ENCODE measurements around the gene PDZRN3. TPM values are rescaled to one million over a fixed set of nuclear protein-coding genes. Genes with fewer than 3 reads are reported as not detected.

The PDZRN3 gene
- total RNA-seq, 8 experiments from 2014 or later = 13.0 to 99.9 (median 18.9) TPM

GRCh38 chr3:73389928-73390327, 234.8 kb downstream of the PDZRN3 start:
- in situ Hi-C loops (cut with MboI; ENCODE audit: low pct_unique_long_range_greater_than_20kb in 2 of 9, low sequenced_read_pairs in 9 of 9, unreplicated experiment in 9 of 9) = loop anchor here in 1 of 9 experiments (10.0 kb wide), 1 partner anchor 285 kb away; no protein-coding TSS in a partner anchor
- peaks cover 2 to 7% of the 10 kb centered on the region in 2 donors for H3K4me1 ChIP-seq (replicated peaks in 1 of 2)
- no peak for ATAC-seq (replicated peaks in 6 of 8)
- H3K27ac ChIP-seq = no peak overlapping the region
- 80 to 100% (median 100%) methylated on average over 1 of the region's 1 CpG; no CpG with 5 or more reads in 5 of the 10 experiments for WGBS, 10 experiments
- no peak overlapping the region for H3K4me3 ChIP-seq

GRCh38 chr3:73389117-73389813, 235.5 kb downstream of the PDZRN3 start:
- Histone ChIP-seq H3K4me1 (replicated peaks in 1 of 2) (peaks cover 2 to 7% of the 10 kb centered on the region in 2 donors), H3K4me3 (no peak overlapping the region), H3K27ac (no peak overlapping the region)
- in situ Hi-C loops (cut with MboI; ENCODE audit: low pct_unique_long_range_greater_than_20kb in 2 of 9, low sequenced_read_pairs in 9 of 9, unreplicated experiment in 9 of 9) = loop anchor here in 1 of 9 experiments (10.0 kb wide), 1 partner anchor 284 kb away; no protein-coding TSS in a partner anchor
- 40 to 97% (median 88%) methylated on average over 3 to 10 of the region's 10 CpGs; no CpG with 5 or more reads in 1 of the 10 experiments for WGBS, 10 experiments
- peak in 2 of 8 experiments; percentile 50 to 53 for ATAC-seq (replicated peaks in 6 of 8)

GRCh38 chr3:73385568-73385967, 239.2 kb downstream of the PDZRN3 start:
- Histone ChIP-seq H3K27ac (no peak overlapping the region), H3K4me1 (replicated peaks in 1 of 2) (no peaks in the 10 kb centered on the region), H3K4me3 (no peak overlapping the region)
- in situ Hi-C loops (cut with MboI; ENCODE audit: low pct_unique_long_range_greater_than_20kb in 2 of 9, low sequenced_read_pairs in 9 of 9, unreplicated experiment in 9 of 9) = loop anchor here in 1 of 9 experiments (10.0 kb wide), 1 partner anchor 281 kb away; no protein-coding TSS in a partner anchor
- no peak for ATAC-seq (replicated peaks in 6 of 8)
- 29 to 100% (median 98%) methylated on average over 1 to 3 of the region's 4 CpGs; no CpG with 5 or more reads in 4 of the 10 experiments for WGBS, 10 experiments

- in situ Hi-C loops (cut with MboI; ENCODE audit: low pct_unique_long_range_greater_than_20kb in 2 of 9, low sequenced_read_pairs in 9 of 9, unreplicated experiment in 9 of 9) = loop anchor here in 1 of 9 experiments (10.0 kb wide), 1 partner anchor 279 kb away; no protein-coding TSS in a partner anchor
- WGBS, 10 experiments = 81 to 98% (median 96%) methylated on average over 4 to 42 of the region's 66 CpGs; no CpG with 5 or more reads in 3 of the 10 experiments
- Histone ChIP-seq H3K4me3 (no peak overlapping the region), H3K27ac (no peak overlapping the region), H3K4me1 (replicated peaks in 1 of 2) (peaks cover 1 to 3% of the 10 kb centered on the region in 2 donors)
- ATAC-seq (replicated peaks in 6 of 8) = no peak
Observed at GRCh38 chr3:73384091-73384906, 240.4 kb downstream of the PDZRN3 start.

- WGBS, 10 experiments = 77 to 100% (median 99%) methylated on average over 1 to 33 of the region's 47 CpGs; no CpG with 5 or more reads in 2 of the 10 experiments
- ATAC-seq (replicated peaks in 6 of 8) = no peak
- Histone ChIP-seq H3K4me1 (replicated peaks in 1 of 2) (peaks cover 8 to 9% of the 10 kb centered on the region in 2 donors), H3K27ac (no peak overlapping the region), H3K4me3 (no peak overlapping the region)
- in situ Hi-C loops (cut with MboI; ENCODE audit: low pct_unique_long_range_greater_than_20kb in 2 of 9, low sequenced_read_pairs in 9 of 9, unreplicated experiment in 9 of 9) = loop anchor here in 1 of 9 experiments (10.0 kb wide), 1 partner anchor 279 kb away; no protein-coding TSS in a partner anchor
Observed at GRCh38 chr3:73383470-73384049, 241.2 kb downstream of the PDZRN3 start.

GRCh38 chr3:73381551-73381950, 243.2 kb downstream of the PDZRN3 start:
- H3K4me3 ChIP-seq = no peak overlapping the region
- peaks cover 16 to 17% of the 10 kb centered on the region in 2 donors for H3K4me1 ChIP-seq (replicated peaks in 1 of 2)
- no peak for ATAC-seq (replicated peaks in 6 of 8)
- in situ Hi-C loops (cut with MboI; ENCODE audit: low pct_unique_long_range_greater_than_20kb in 2 of 9, low sequenced_read_pairs in 9 of 9, unreplicated experiment in 9 of 9) = loop anchor here in 1 of 9 experiments (10.0 kb wide), 1 partner anchor 277 kb away; no protein-coding TSS in a partner anchor
- no peak overlapping the region for H3K27ac ChIP-seq
- WGBS, 10 experiments = 80 to 100% (median 98%) methylated on average over 1 to 2 of the region's 2 CpGs; no CpG with 5 or more reads in 2 of the 10 experiments

- in situ Hi-C loops (cut with MboI; ENCODE audit: low pct_unique_long_range_greater_than_20kb in 2 of 9, low sequenced_read_pairs in 9 of 9, unreplicated experiment in 9 of 9) = loop anchor here in 1 of 9 experiments (10.0 kb wide), 1 partner anchor 276 kb away; no protein-coding TSS in a partner anchor
- no peak overlapping the region for H3K4me3 ChIP-seq
- WGBS, 10 experiments = 70 to 100% (median 90%) methylated on average over 3 to 10 of the region's 15 CpGs
- no peak overlapping the region for H3K27ac ChIP-seq
- H3K4me1 ChIP-seq (replicated peaks in 1 of 2) = peaks cover 16 to 17% of the 10 kb centered on the region in 2 donors
- no peak for ATAC-seq (replicated peaks in 6 of 8)
Observed at GRCh38 chr3:73380735-73381532, 243.8 kb downstream of the PDZRN3 start.

- Histone ChIP-seq H3K4me1 (replicated peaks in 1 of 2) (peaks cover 16 to 17% of the 10 kb centered on the region in 2 donors), H3K27ac (no peak overlapping the region), H3K4me3 (no peak overlapping the region)
- in situ Hi-C loops (cut with MboI; ENCODE audit: low pct_unique_long_range_greater_than_20kb in 2 of 9, low sequenced_read_pairs in 9 of 9, unreplicated experiment in 9 of 9) = no loop called here
- peak in 3 of 8 experiments; percentile 39 to 68 (median 64) for ATAC-seq (replicated peaks in 6 of 8)
- WGBS, 10 experiments = 0 to 89% (median 43%) methylated on average over 1 to 2 of the region's 2 CpGs; no CpG with 5 or more reads in 3 of the 10 experiments
Observed at GRCh38 chr3:73379465-73379864, 245.3 kb downstream of the PDZRN3 start.

- WGBS, 10 experiments = 0 to 40% (median 10%) methylated on average over 1 to 2 of the region's 2 CpGs; no CpG with 5 or more reads in 3 of the 10 experiments
- peak in 2 of 8 experiments; percentile 49 to 53 for ATAC-seq (replicated peaks in 6 of 8)
- Histone ChIP-seq H3K4me3 (no peak overlapping the region), H3K4me1 (replicated peaks in 1 of 2) (peaks cover 16 to 17% of the 10 kb centered on the region in 2 donors), H3K27ac (no peak overlapping the region)
- in situ Hi-C loops (cut with MboI; ENCODE audit: low pct_unique_long_range_greater_than_20kb in 2 of 9, low sequenced_read_pairs in 9 of 9, unreplicated experiment in 9 of 9) = no loop called here
Observed at GRCh38 chr3:73378207-73378606, 246.5 kb downstream of the PDZRN3 start.

- 0 to 100% (median 83%) methylated on average over 1 to 12 of the region's 12 CpGs for WGBS, 10 experiments
- no peak overlapping the region for H3K4me3 ChIP-seq
- H3K4me1 ChIP-seq (replicated peaks in 1 of 2) = no peaks in the 10 kb centered on the region
- no peak overlapping the region for H3K27ac ChIP-seq
- peak in 6 of 8 experiments; percentile 58 to 89 (median 69) for ATAC-seq (replicated peaks in 6 of 8)
- in situ Hi-C loops (cut with MboI; ENCODE audit: low pct_unique_long_range_greater_than_20kb in 2 of 9, low sequenced_read_pairs in 9 of 9, unreplicated experiment in 9 of 9) = no loop called here
Observed at GRCh38 chr3:73365756-73366397, 258.9 kb downstream of the PDZRN3 start.

GRCh38 chr3:73364517-73364916, 260.2 kb downstream of the PDZRN3 start:
- in situ Hi-C loops (cut with MboI; ENCODE audit: low pct_unique_long_range_greater_than_20kb in 2 of 9, low sequenced_read_pairs in 9 of 9, unreplicated experiment in 9 of 9) = no loop called here
- ATAC-seq (replicated peaks in 6 of 8) = no peak
- WGBS, 10 experiments = 0 to 100% (median 60%) methylated on average over 1 of the region's 1 CpG; no CpG with 5 or more reads in 6 of the 10 experiments
- Histone ChIP-seq H3K27ac (no peak overlapping the region), H3K4me1 (replicated peaks in 1 of 2) (no peaks in the 10 kb centered on the region), H3K4me3 (no peak overlapping the region)
